Mesenteric fat pad (tissue), 1 donor: ENCODE results near the gene DCP1A. TPM values are rescaled to one million over a fixed set of nuclear protein-coding genes. Genes with fewer than 3 reads are reported as not detected.
"Not testable (repeated sequence)": the region's sequence is repeated elsewhere in the genome, so short reads cannot be mapped to it uniquely, and the experiment has no call there.

Experiments
- DNase-seq: peaks from one replicate; pipeline ENCODE4 v3.0.0-alpha.2; 2020; ENCODE audit warnings: low spot score
- total RNA-seq: library from RNA; stranded (reverse); fragmentation: NEBNext Ultra II Directional; extraction: Animal tissue kit (Norgen Biotek cat#: 25700); gene quantifications from one replicate; pipeline ENCODE4 v1.2.1, GENCODE V29; 2021
- donor health status: DM: yes; HTN: yes; CAD: no.

The DCP1A gene
- total RNA-seq, 1 donor from 2014 or later: 28.6 TPM

- not testable (repeated sequence) for DNase-seq
Measured at GRCh38 chr3:53269193-53269592, 78.2 kb downstream of the DCP1A start.

DNA sequence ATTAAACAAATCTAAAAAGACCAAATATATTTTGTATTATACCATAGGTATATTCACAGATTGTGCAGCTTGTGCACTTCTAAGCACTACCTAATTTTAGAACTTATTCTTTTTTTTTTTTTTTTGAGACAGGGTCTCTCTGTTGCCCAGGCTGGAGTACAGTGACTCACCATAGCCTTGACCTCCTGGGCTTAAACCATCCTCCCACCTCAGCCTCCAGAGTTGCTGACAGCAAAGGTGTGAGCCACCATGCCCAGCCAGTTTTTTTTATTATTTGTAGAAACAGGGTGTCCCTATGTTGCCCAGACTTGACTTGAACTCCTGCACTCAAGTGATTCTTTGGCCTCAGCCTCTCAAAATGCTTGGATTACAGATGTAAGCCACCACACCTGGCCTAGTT is 79.6 kb downstream of the DCP1A start:
- no peak for DNase-seq

GRCh38 chr3:53264718-53265117 is 82.6 kb downstream of the DCP1A start:
- no peak for DNase-seq

DNA sequence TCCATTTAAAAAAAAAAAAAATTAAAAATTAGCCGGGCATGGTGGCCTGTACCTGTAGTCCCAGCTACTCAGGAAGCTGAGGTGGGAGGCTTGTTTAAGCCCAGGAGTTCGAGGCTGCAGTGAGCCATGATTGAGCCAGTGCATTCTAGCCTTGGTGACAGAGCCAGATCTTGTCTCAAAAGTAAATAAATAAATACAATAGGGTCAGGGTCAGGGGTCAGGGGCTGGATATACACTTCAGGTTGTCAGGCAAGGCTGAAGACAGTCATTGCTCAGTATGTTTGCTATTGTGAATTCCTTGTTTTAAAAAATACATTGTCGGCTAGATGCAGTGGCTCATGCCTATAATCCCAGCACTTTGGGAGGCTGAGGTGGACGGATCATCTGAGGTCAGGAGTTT is 83.4 kb downstream of the DCP1A start:
- no peak for DNase-seq

DNA sequence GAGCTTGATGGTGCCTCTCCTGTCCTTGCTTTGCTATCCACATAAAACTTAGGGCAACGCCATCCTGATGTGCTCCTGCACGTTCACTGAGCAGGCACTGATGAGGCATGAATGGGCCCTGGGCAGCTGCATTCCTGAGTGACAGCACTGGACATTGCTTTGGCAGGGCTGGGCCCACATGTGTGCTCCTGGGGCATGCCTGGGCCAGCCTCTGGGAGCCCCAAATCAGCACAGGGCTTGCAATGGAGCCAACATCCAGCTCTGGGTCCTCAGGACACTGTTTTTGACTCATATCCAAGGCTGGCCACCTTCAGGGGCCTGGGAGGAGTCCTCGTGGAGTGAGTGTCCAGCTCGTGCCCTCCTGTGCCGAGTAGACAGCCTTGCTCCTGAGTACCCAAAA is 85.6 kb downstream of the DCP1A start:
- DNase-seq: no peak

- no peak for DNase-seq
Measured at GRCh38 chr3:53260286-53260785, 87.0 kb downstream of the DCP1A start.

DNA sequence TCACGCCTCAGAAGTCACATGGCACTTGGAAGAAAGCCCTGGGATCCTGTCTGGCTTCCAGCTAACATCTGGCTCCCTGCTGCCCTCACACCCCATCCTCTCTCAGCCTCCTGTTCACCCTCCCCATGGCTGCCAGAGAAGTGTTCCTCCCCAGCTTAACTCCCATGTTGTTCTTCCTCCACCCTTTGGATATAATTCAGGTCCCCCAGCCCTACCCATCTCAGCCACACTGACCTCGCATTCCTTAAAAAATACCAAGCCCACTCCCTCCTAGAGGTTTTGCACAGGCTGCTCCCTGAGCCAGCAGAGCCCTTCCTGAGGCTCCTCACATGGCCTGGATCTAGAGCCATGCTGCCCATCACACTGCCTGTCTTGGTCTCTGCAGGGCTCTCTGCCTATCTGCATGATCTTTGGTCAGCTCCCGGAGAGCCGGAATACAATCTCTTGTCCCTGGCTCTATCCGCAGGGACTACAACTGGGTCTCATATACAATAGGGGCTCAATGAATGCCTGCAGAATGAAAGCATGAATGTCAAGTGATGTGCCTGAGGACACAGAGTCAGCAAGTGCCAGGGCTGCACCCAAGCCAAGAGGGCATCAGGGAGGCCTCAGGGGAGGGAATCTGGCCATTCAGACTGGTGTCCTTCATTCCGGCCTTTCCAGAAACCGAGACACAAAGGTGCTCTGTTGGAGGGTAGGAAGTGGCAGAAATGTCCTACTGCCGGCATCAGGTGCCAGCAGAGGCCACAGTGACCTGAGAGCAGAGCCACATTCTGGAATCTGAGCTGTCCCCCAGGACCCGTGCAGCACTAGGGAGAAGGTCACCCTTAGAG is 87.7 kb downstream of the DCP1A start:
- DNase-seq: no peak

GRCh38 chr3:53258600-53259426 is 88.5 kb downstream of the DCP1A start:
- DNase-seq: no peak

DNA sequence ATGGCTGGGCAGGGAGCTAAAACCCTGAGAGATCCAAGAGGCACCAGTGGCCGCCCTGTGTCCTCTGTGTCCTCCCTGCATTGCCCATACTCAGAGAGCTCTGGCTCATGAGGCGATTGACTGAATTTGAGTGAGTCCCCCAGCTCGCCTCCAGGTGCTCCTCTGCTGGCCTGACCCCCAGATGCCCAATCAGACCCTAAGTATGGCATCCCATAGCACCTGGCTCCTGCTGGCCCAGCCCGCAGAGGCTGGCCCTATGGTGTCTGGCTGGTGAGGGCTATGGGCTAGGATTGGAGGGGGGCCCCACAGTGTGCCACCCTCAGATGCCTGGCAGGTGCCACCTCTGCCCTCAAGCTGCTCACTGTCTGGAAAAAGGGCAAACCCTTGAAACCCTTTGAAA is 89.9 kb downstream of the DCP1A start:
- DNase-seq: no peak

DNA sequence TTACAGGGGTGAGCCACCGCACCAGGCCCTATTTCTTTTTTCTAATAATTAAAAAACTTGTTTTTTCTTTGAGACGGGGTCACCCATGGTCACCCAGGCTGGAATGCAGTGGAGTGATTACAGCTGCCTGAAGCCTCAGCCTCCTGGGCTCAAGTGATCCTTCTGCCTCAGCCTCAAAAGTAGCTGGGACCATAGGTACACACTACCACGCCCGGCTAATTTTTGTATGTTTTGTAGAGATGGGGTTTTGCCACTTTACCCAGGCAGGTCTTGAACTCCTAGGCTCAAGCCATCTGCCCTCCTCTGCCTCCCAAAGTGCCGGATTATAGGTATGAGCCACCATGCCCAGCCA is 90.7 kb downstream of the DCP1A start:
- DNase-seq: no peak

- peak; percentile 95 for DNase-seq
Measured at GRCh38 chr3:53255775-53256703, 91.3 kb downstream of the DCP1A start, which contains the start of gene TKT. Gene TKT, minus strand, starts transcription at chr3:53256022. Its CDS starts 80 bp downstream, at chr3:53255942.

DNA sequence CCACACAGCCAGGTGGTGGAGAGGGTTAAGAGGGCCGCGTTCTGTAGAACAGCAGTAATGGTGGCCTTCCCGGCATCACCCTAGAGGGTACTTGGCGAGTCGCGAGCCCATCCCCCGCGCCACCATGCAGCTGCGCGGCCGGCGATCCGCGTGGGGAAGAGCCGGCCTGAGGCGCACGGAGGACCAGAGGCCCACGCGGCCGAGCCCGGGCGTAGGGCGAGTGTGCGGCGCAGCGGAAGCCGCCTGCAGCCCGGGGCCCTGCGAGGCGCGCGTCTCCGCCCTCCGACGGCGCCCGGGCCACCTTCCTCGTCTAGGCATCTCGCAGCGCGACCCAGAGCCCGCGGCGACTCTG is 91.9 kb downstream of the DCP1A start:
- no peak for DNase-seq

DNA sequence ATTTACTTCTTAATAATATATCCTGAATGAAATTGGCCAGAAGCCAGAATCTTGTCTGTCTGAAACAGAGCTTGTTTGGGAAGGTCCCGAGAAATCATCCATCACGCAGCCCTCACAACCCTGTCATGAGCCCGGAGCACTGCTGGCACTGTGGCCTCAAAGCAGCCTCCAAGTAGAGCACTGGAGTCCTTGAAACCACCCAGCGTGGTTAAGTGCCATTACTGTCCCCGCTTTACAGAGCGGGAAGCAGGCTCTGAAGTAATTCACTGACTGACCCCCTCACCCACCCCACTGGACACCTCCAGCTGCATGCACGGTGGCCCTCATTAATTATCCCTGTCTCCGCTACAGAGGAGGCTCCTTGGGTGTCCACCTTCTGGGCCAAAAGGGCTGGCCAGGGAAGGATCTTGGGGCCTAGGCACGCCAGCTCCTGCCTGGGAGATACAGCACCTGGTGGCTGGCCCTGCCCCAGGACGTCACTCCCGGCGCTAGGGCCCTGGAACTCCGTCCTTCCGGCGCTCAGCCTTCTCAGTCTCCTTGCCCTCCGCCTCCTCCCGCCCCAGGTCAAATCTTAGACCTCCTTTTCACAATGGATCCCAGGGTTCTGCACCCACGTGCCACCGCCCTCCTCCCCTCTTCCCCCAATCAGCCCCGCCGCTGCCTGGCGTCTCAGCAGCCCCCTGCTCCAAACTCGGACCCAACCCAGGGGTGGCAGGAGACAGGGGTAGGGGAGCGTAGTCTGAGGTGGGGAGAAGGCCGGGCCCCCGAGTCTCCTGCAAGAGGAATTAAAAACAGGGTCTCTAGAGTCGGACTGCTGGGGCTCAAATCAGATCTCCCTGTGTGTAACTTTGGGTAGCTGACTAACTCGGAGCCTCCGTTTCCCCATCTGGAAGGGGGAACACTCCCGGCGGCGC is 92.6 kb downstream of the DCP1A start:
- no peak for DNase-seq

- DNase-seq: no peak
Measured at GRCh38 chr3:53253707-53254508, 93.4 kb downstream of the DCP1A start.

- not testable (repeated sequence) for DNase-seq
Measured at GRCh38 chr3:53252947-53253322, 94.4 kb downstream of the DCP1A start.

DNA sequence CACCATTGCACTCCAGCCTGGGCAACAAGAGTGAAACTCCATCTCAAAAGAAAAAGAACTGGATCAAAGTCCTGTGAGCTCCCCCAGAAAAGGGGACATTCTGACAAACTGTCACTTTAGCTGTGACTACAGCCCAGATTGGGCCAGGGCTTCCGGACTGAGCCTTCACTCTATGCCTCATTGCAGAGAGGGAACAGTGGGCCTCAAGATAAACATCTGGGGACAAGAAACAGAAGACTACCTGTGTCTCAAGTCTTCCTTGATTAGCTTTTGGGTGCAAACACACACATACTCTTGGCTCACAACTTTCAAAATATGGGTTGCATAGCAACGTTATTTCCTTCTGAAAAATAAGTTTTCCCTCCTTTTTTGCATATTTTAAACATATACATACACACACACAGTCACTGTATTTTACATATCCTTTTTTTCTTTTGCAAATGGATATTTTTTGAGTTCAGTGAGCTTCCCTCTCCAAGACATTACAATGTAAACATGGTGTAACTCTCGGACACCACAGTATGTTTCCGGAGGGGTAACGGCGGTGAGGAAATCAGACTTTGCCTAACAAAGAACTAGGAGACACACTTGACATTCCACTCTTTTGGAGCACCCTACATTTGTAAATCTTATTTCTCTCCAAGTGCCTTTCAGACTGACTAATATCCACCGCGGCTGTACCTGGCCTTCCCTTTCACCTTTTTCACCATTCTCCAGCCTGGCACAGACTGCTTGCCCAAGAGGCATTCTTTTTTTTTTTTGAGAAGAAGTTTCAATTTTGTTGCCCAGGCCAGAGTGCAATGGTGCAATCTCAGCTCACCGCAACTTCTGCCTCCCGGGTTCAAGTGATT is 95.0 kb downstream of the DCP1A start:
- DNase-seq: no peak

- no peak for DNase-seq
Measured at GRCh38 chr3:53250881-53251605, 96.3 kb downstream of the DCP1A start.

DNA sequence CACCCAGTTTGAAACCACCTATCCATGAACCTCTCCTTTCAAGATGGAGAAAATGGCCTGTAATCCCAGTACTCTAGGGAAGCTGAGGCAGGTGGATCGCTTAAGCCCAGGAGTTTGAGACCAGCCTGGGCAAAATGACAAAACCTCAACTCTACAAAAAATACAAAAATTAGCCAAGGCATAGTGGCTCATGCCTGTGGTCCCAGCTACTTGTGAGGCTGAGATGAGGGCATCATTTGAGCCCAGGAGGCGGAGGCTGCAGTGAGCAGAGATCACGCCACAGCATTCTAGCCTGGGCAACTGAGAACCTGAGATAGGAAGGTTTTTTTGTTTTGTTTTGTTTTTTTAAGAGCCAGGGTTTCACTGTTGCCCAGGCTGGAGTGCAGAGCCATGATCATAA is 96.9 kb downstream of the DCP1A start:
- DNase-seq: no peak
